Measurements from ENCODE around the gene IQGAP2.

GRCh38 chr5:76703707-76704106 lies 300.6 kb downstream of the IQGAP2 start:
- TF ChIP-seq CTCF (IDR thresholded peaks at IDR 0.05) (no peak), POLR2A (IDR thresholded peaks at IDR 0.05) (no peak)

All from testis (tissue), 2 donors.